ENCODE data around the gene KANSL2.
"Not testable (repeated sequence)": the region's sequence is repeated elsewhere in the genome, so short reads cannot be mapped to it uniquely, and the experiment has no call there.

GRCh38 chr12:48682533-48682905 is 481 bp upstream of the KANSL2 start:
- TF ChIP-seq CTCF, POLR2A (IDR thresholded peaks at IDR 0.05): not testable (repeated sequence)
